Measurements from ENCODE around the gene ZP3. TPM values are rescaled to one million over a fixed set of nuclear protein-coding genes. Genes with fewer than 3 reads are reported as not detected.
"Not testable (repeated sequence)": the region's sequence is repeated elsewhere in the genome, so short reads cannot be mapped to it uniquely, and the experiment has no call there.

ZP3 gene
- polyA plus RNA-seq, 3 donors from 2014 or later: 0.49 to 5.0 TPM; not detected in 1

DNA sequence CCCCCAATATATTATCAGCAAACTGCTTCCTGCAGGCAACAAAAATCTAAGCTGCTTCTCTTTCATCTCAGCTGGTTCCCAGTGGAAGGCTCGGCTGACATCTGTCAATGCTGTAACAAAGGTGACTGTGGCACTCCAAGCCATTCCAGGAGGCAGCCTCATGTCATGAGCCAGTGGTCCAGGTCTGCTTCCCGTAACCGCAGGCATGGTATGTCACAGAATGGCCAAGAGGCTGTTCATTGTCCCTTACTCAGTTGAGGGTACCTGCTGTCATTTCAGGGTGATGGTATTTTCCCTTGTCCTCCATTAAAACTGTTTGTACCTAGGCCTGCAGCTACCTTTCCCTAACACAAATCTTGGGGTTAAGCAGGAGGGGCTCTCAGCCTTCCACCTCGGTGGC lies 15.7 kb downstream of the ZP3 start:
- not testable (repeated sequence) for H3K4me1 Mint-ChIP-seq; H3K36me3 Mint-ChIP-seq; H3K4me3 Mint-ChIP-seq; H3K27ac Mint-ChIP-seq; H3K27me3 Mint-ChIP-seq (ENCODE audit: low read depth in 3 of 3); DNase-seq; H3K9me3 Mint-ChIP-seq

DNA sequence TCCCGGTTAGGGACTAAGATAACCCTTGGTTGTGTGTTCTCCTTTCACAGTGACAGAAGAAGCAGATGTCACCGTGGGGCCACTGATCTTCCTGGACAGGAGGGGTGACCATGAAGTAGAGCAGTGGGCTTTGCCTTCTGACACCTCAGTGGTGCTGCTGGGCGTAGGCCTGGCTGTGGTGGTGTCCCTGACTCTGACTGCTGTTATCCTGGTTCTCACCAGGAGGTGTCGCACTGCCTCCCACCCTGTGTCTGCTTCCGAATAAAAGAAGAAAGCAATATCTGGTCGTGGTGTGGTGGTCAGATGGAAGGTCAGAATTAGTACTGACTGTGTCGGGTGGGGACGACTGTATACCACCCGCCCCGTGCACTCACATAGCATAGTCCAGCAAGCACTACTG lies 17.0 kb downstream of the ZP3 start:
- H3K36me3 Mint-ChIP-seq; H3K4me1 Mint-ChIP-seq; H3K27ac Mint-ChIP-seq; H3K27me3 Mint-ChIP-seq (ENCODE audit: low read depth in 3 of 3); H3K4me3 Mint-ChIP-seq; H3K9me3 Mint-ChIP-seq; DNase-seq: not testable (repeated sequence)

- not testable (repeated sequence) for H3K9me3 Mint-ChIP-seq; H3K27ac Mint-ChIP-seq; H3K4me3 Mint-ChIP-seq; H3K4me1 Mint-ChIP-seq; H3K36me3 Mint-ChIP-seq; DNase-seq; H3K27me3 Mint-ChIP-seq (ENCODE audit: low read depth in 3 of 3)
Measured at GRCh38 chr7:76442664-76443446, 18.1 kb downstream of the ZP3 start.

GRCh38 chr7:76443846-76444245 lies 19.1 kb downstream of the ZP3 start:
- H3K9me3 Mint-ChIP-seq; H3K4me3 Mint-ChIP-seq; H3K36me3 Mint-ChIP-seq; H3K27ac Mint-ChIP-seq; H3K27me3 Mint-ChIP-seq (ENCODE audit: low read depth in 3 of 3); H3K4me1 Mint-ChIP-seq: not testable (repeated sequence)
- peak in 2 of 3 donors; percentile 12 to 19 for DNase-seq

DNA sequence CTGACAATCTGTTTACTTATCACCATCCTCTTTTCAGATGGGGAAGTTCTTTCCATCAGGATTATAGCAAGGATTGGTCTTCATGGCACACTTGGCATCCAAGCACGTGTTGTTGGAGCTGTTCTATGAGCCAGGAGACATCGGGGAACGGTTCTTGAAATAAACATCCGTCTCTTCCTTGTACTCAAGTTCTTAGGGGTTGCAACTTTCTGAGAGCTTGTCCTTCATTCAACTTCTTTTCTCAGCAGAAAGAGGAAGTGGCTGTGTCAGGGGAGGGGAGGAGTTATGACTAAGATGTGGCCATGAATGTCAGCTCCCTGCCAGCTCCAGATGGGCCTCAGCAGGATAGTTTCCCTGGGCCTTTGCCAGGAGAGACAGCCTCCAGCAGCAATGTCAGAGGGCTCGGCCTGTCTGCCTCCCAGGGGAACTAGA lies 20.8 kb downstream of the ZP3 start:
- peak overlapping the region in 4 of 6 donors; percentile 35 to 78 (median 64) for H3K27ac Mint-ChIP-seq
- DNase-seq: peak in 1 of 3 donors; percentile 11
- H3K9me3 Mint-ChIP-seq; H3K27me3 Mint-ChIP-seq (ENCODE audit: low read depth in 3 of 3); H3K36me3 Mint-ChIP-seq; H3K4me1 Mint-ChIP-seq: not testable (repeated sequence)
- H3K4me3 Mint-ChIP-seq: peak overlapping the region in 3 of 5 donors; percentile 25 to 65 (median 46)

DNA sequence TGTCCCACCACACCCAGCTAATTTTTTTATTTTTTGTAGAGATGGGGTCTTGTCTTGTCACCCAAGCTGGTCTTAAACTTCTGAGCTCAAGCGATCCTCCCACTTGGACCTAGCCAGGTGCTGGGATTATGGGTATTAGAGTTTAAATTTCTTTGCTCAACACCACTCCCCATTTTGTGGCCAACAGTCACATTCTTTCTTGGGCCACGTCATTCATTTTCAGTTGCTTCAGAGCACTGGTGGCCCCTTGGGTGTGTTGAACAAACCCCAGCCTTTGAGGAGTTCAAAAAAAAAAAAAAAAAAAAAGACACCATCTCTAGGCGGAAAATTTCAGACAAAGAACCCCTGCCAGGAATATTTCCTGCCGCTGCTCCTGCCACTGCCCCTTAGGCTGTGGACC lies 32.3 kb downstream of the ZP3 start:
- not testable (repeated sequence) for H3K36me3 Mint-ChIP-seq; H3K4me3 Mint-ChIP-seq; DNase-seq; H3K27me3 Mint-ChIP-seq (ENCODE audit: low read depth in 3 of 3); H3K4me1 Mint-ChIP-seq; H3K9me3 Mint-ChIP-seq; H3K27ac Mint-ChIP-seq

DNA sequence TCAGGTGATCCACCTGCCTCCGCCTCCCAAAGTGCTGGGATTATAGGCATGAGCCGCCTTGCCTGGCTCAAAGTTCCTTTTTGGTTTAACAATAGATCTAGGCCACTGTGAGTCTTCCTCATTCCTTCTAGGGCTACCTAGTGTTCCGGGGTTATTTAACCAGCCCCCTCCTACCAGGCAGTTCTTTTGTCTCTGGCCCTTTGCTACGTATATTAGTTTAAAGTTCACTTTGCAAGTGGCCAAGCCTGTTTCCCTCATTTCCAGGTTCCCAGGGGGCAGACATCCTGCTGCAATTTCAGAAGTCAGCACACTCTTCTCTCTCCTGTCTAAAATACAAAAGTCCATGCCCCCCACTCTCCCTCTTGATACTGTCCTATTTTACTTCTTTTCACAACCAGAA lies 33.8 kb downstream of the ZP3 start:
- H3K36me3 Mint-ChIP-seq; H3K9me3 Mint-ChIP-seq; H3K4me3 Mint-ChIP-seq; H3K27me3 Mint-ChIP-seq (ENCODE audit: low read depth in 3 of 3); DNase-seq; H3K27ac Mint-ChIP-seq; H3K4me1 Mint-ChIP-seq: not testable (repeated sequence)

- H3K27ac Mint-ChIP-seq; H3K27me3 Mint-ChIP-seq (ENCODE audit: low read depth in 3 of 3); H3K36me3 Mint-ChIP-seq; H3K4me1 Mint-ChIP-seq; H3K4me3 Mint-ChIP-seq; DNase-seq; H3K9me3 Mint-ChIP-seq: not testable (repeated sequence)
Measured at GRCh38 chr7:76460767-76461166, 36.0 kb downstream of the ZP3 start.

- peak; percentile 68 to 76 (median 73) for DNase-seq
- not testable (repeated sequence) for H3K36me3 Mint-ChIP-seq; H3K4me1 Mint-ChIP-seq; H3K9me3 Mint-ChIP-seq; H3K27me3 Mint-ChIP-seq (ENCODE audit: low read depth in 3 of 3)
- Mint-ChIP-seq H3K27ac (peak within 1 kb of the TSS in 1 of 6 donors; percentile 58), H3K4me3 (peak within 1 kb of the TSS in 3 of 5 donors; percentile 57 to 76 (median 69))
Measured at GRCh38 chr7:76461464-76462101, 36.8 kb downstream of the ZP3 start, which contains the start of gene DTX2. Gene DTX2, plus strand, starts transcription at chr7:76461709. Its CDS starts 18,801 bp downstream, at chr7:76480510.

- not testable (repeated sequence) for H3K27me3 Mint-ChIP-seq (ENCODE audit: low read depth in 3 of 3); H3K36me3 Mint-ChIP-seq; H3K27ac Mint-ChIP-seq; H3K4me3 Mint-ChIP-seq; H3K4me1 Mint-ChIP-seq; DNase-seq; H3K9me3 Mint-ChIP-seq
Measured at GRCh38 chr7:76462271-76462882, 37.6 kb downstream of the ZP3 start.

- not testable (repeated sequence) for H3K4me3 Mint-ChIP-seq; H3K9me3 Mint-ChIP-seq; H3K27ac Mint-ChIP-seq; DNase-seq; H3K36me3 Mint-ChIP-seq; H3K27me3 Mint-ChIP-seq (ENCODE audit: low read depth in 3 of 3); H3K4me1 Mint-ChIP-seq
Measured at GRCh38 chr7:76464959-76465358, 40.2 kb downstream of the ZP3 start.

GRCh38 chr7:76465950-76466349 lies 41.2 kb downstream of the ZP3 start:
- not testable (repeated sequence) for H3K4me1 Mint-ChIP-seq; H3K27ac Mint-ChIP-seq; H3K36me3 Mint-ChIP-seq; H3K4me3 Mint-ChIP-seq; H3K27me3 Mint-ChIP-seq (ENCODE audit: low read depth in 3 of 3); DNase-seq; H3K9me3 Mint-ChIP-seq

GRCh38 chr7:76467743-76468404 lies 43.1 kb downstream of the ZP3 start:
- not testable (repeated sequence) for H3K36me3 Mint-ChIP-seq; H3K27ac Mint-ChIP-seq; DNase-seq; H3K27me3 Mint-ChIP-seq (ENCODE audit: low read depth in 3 of 3); H3K4me1 Mint-ChIP-seq; H3K4me3 Mint-ChIP-seq; H3K9me3 Mint-ChIP-seq

- H3K4me3 Mint-ChIP-seq: not testable (repeated sequence)
Measured at GRCh38 chr7:76471556-76472221, 46.9 kb downstream of the ZP3 start.

More at GRCh38 chr7:76471556-76472221, 46.9 kb downstream of the ZP3 start:
- not testable (repeated sequence) for DNase-seq; H3K27ac Mint-ChIP-seq; H3K27me3 Mint-ChIP-seq (ENCODE audit: low read depth in 3 of 3); H3K9me3 Mint-ChIP-seq; H3K36me3 Mint-ChIP-seq; H3K4me1 Mint-ChIP-seq
